Activated naive CD4-positive, alpha-beta T cell treated with anti-CD3 and anti-CD28 coated beads, Interleukin-2, amount 50 U/mL, for 72 hours (primary cell): ENCODE measurements around the gene ZNF774. TPM values are rescaled to one million over a fixed set of nuclear protein-coding genes. Genes with fewer than 3 reads are reported as not detected.
A peak's percentile ranks its signal among the peaks of the same experiment; 100 is the strongest.

Source experiments
- ATAC-seq, 2 donors: fragments of 150-1000 bp; cut with Tn5 transposase; 2 replicates each; pipeline ENCODE4 v1.10.0; 2021; ENCODE audit warnings: mild to moderate bottlenecking in 2 of 2, moderate library complexity in 2 of 2
- DNase-seq, 2 donors: peaks; one replicate each; pipeline ENCODE4 v3.0.0; 2021 to 2022; ENCODE audit warnings: low spot score in 2 of 2
- H3K27ac Mint-ChIP-seq, 2 donors: one replicate each; pipeline ENCODE4 v1.8.0; 2022; ENCODE audit warnings: mild to moderate bottlenecking in 2 of 2, mixed read lengths in 2 of 2
- H3K36me3 Mint-ChIP-seq, 2 donors: one replicate each; pipeline ENCODE4 v1.8.0; 2022; ENCODE audit warnings: mixed read lengths in 2 of 2
- H3K9me3 Mint-ChIP-seq, 2 donors: one replicate each; pipeline ENCODE4 v1.8.0; 2022; ENCODE audit warnings: mixed read lengths in 2 of 2
- total RNA-seq, 2 donors: library from RNA; stranded (reverse); gene quantifications; one replicate each; pipeline ENCODE4 v1.2.3, GENCODE V29; 2022

The ZNF774 gene
- total RNA-seq, 2 donors from 2014 or later: 0.50 to 0.99 TPM

- Mint-ChIP-seq H3K27ac (no peak overlapping the region), H3K36me3 (no peaks in the 10 kb centered on the region), H3K9me3 (no peaks in the 10 kb centered on the region)
- no peak for DNase-seq
- no peak for ATAC-seq
Observed at GRCh38 chr15:90367576-90367975, 15.5 kb downstream of the ZNF774 start.

- H3K27ac Mint-ChIP-seq: no peak overlapping the region
- ATAC-seq: no peak
- no peak for DNase-seq
- H3K9me3 Mint-ChIP-seq: peaks cover 27 to 30% of the 10 kb centered on the region in 2 donors
- H3K36me3 Mint-ChIP-seq: peaks cover 32 to 55% of the 10 kb centered on the region in 2 donors
Observed at GRCh38 chr15:90375071-90375470, 23.0 kb downstream of the ZNF774 start.

GRCh38 chr15:90376789-90377188 is 24.7 kb downstream of the ZNF774 start:
- DNase-seq (peak; percentile 19 to 72), ATAC-seq (peak; percentile 64 to 94)
- Mint-ChIP-seq H3K36me3 (peaks cover 38 to 62% of the 10 kb centered on the region in 2 donors), H3K9me3 (peaks cover 34 to 36% of the 10 kb centered on the region in 2 donors), H3K27ac (peak overlapping the region; percentile 90 to 98)

GRCh38 chr15:90379263-90379662 is 27.2 kb downstream of the ZNF774 start:
- Mint-ChIP-seq H3K27ac (no peak overlapping the region), H3K36me3 (peaks cover 38 to 62% of the 10 kb centered on the region in 2 donors), H3K9me3 (peaks cover 34 to 36% of the 10 kb centered on the region in 2 donors)
- no peak for ATAC-seq
- no peak for DNase-seq

- Mint-ChIP-seq H3K9me3 (peaks cover 28 to 30% of the 10 kb centered on the region in 2 donors), H3K27ac (no peak overlapping the region), H3K36me3 (peaks cover 32 to 41% of the 10 kb centered on the region in 2 donors)
- ATAC-seq: no peak
- DNase-seq: no peak
Observed at GRCh38 chr15:90381515-90381914, 29.4 kb downstream of the ZNF774 start.

GRCh38 chr15:90382320-90382719 is 30.2 kb downstream of the ZNF774 start:
- Mint-ChIP-seq H3K27ac (no peak overlapping the region), H3K36me3 (peaks cover 24 to 33% of the 10 kb centered on the region in 2 donors), H3K9me3 (peaks cover 22% of the 10 kb centered on the region in 2 donors)
- ATAC-seq (peak in 1 of 2 donors; percentile 20), DNase-seq (no peak)

- no peak for ATAC-seq
Observed at GRCh38 chr15:90386221-90386620, 34.1 kb downstream of the ZNF774 start.

GRCh38 chr15:90387534-90388461 is 35.7 kb downstream of the ZNF774 start, which contains the start of gene IQGAP1:
Gene IQGAP1 (plus strand): TSS chr15:90388242. CDS start chr15:90388342, 100 bp downstream.
- Mint-ChIP-seq H3K9me3 (peaks cover 0 to 4% of the 10 kb centered on the region in 2 donors), H3K27ac (peak within 1 kb of the TSS; percentile 96 to 98), H3K36me3 (peaks cover 29 to 40% of the 10 kb centered on the region in 2 donors)
- DNase-seq (peak; percentile 97 to 98), ATAC-seq (peak; percentile 90 to 95)

More at GRCh38 chr15:90386221-90386620, 34.1 kb downstream of the ZNF774 start:
- no peak for DNase-seq
- Mint-ChIP-seq H3K9me3 (peaks cover 0 to 5% of the 10 kb centered on the region in 2 donors), H3K36me3 (peaks cover 24% of the 10 kb centered on the region in 2 donors), H3K27ac (peak overlapping the region; percentile 61 to 96)

- Mint-ChIP-seq H3K27ac (peak overlapping the region; percentile 96 to 97), H3K9me3 (peaks cover 0 to 4% of the 10 kb centered on the region in 2 donors), H3K36me3 (peaks cover 29 to 49% of the 10 kb centered on the region in 2 donors)
- DNase-seq (peak; percentile 62 to 75), ATAC-seq (peak; percentile 49 to 68)
Observed at GRCh38 chr15:90388462-90389380, 36.6 kb downstream of the ZNF774 start.

GRCh38 chr15:90389513-90389912 is 37.4 kb downstream of the ZNF774 start:
- H3K27ac Mint-ChIP-seq: peak overlapping the region; percentile 94 to 96
- no peak for DNase-seq
- no peak for ATAC-seq
- peaks cover 0 to 4% of the 10 kb centered on the region in 2 donors for H3K9me3 Mint-ChIP-seq
- H3K36me3 Mint-ChIP-seq: peaks cover 29 to 52% of the 10 kb centered on the region in 2 donors

- no peaks in the 10 kb centered on the region for H3K9me3 Mint-ChIP-seq
- peaks cover 29 to 69% of the 10 kb centered on the region in 2 donors for H3K36me3 Mint-ChIP-seq
- no peak overlapping the region for H3K27ac Mint-ChIP-seq
- DNase-seq (no peak), ATAC-seq (no peak)
Observed at GRCh38 chr15:90393040-90393439, 41.0 kb downstream of the ZNF774 start.

- H3K9me3 Mint-ChIP-seq: no peaks in the 10 kb centered on the region
- no peak overlapping the region for H3K27ac Mint-ChIP-seq
- H3K36me3 Mint-ChIP-seq: peaks cover 23 to 65% of the 10 kb centered on the region in 2 donors
- DNase-seq (no peak), ATAC-seq (no peak)
Observed at GRCh38 chr15:90394074-90394473, 42.0 kb downstream of the ZNF774 start.

GRCh38 chr15:90394748-90395442 is 42.8 kb downstream of the ZNF774 start:
- peak overlapping the region in 1 of 2 donors; percentile 31 for H3K27ac Mint-ChIP-seq

GRCh38 chr15:90396321-90396720 is 44.2 kb downstream of the ZNF774 start:
- H3K27ac Mint-ChIP-seq: no peak overlapping the region
- no peaks in the 10 kb centered on the region for H3K9me3 Mint-ChIP-seq
- ATAC-seq (no peak), DNase-seq (no peak)
- H3K36me3 Mint-ChIP-seq: peaks cover 4 to 44% of the 10 kb centered on the region in 2 donors

More at GRCh38 chr15:90394748-90395442, 42.8 kb downstream of the ZNF774 start:
- ATAC-seq: no peak
- H3K9me3 Mint-ChIP-seq: no peaks in the 10 kb centered on the region
- peaks cover 16 to 58% of the 10 kb centered on the region in 2 donors for H3K36me3 Mint-ChIP-seq
- DNase-seq: no peak

GRCh38 chr15:90400005-90400758 is 48.1 kb downstream of the ZNF774 start:
- ATAC-seq (peak; percentile 25 to 41), DNase-seq (no peak)
- H3K9me3 Mint-ChIP-seq: no peaks in the 10 kb centered on the region
- H3K27ac Mint-ChIP-seq: peak overlapping the region; percentile 94 to 99
- H3K36me3 Mint-ChIP-seq: peaks cover 6 to 33% of the 10 kb centered on the region in 2 donors
